Measurements from ENCODE around the gene PIAS3. TPM values are rescaled to one million over a fixed set of nuclear protein-coding genes. Genes with fewer than 3 reads are reported as not detected.

PIAS3 gene
- total RNA-seq, 1 donor from 2014 or later: 14.6 TPM

- H3K4me3 ChIP-seq: no peak overlapping the region
- no peaks in the 10 kb centered on the region for H3K27me3 ChIP-seq (ENCODE audit: low read depth)
- no peak overlapping the region for H3K27ac ChIP-seq (replicated peaks)
- DNase-seq: no peak
- H3K9me3 ChIP-seq (replicated peaks): no peaks in the 10 kb centered on the region
- H3K4me1 ChIP-seq: peaks cover 20% of the 10 kb centered on the region
- intact Hi-C loops (cut with micrococcal nuclease): no loop called here
- H3K36me3 ChIP-seq: no peaks in the 10 kb centered on the region
- no peak for TF ChIP-seq CTCF (IDR thresholded peaks at IDR 0.05; ENCODE audit: borderline replicate concordance)
Observed at GRCh38 chr1:145874646-145875045, 15.8 kb upstream of the PIAS3 start.

DNA sequence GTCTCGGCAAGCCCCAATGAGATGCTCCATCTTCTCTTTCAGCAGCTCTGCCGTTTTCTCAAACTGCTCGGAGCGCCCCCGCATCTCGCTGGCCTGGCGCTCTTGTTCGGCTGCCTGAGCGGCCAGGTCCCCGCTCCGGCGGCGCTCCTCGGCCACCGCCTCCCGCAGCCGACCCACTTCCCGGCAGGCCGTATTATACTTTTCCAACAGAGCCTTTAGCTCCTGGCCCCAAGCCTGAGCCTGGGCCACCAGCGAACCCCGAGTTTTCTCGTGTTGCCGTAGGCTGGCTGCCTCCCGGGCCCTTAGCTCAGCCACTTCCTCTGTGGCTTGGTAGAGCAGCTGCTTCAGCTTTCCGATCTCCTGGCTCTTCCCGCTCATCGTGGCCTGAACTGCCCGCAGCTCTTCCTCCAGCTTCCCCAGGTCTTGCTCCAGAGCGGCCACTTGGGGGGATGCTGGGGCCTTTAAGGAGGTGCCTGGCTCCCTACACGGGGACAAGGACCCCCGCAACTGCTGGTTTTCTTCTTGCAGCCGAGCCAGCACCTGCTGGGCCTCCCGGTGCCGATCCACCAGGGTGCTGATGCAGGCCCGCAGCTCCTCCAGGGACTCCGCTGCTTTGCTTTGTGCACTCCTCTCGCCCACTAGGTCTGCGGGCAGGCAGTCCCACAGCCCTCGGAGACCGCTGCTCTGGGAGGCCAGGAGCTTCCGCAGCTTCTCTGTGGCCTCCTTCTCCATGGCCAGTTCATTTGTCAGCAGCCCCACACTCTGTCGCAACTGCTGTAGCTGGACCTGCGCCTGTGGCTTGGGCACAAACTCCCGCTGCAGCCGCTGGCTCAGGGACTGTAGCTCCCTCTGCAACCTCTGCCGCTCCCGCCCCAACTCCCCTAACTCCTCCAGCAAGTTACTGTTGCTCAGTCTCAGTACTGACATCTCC lies 13.4 kb upstream of the PIAS3 start:
- no peaks in the 10 kb centered on the region for H3K9me3 ChIP-seq (replicated peaks)
- peak; percentile 66 for DNase-seq
- H3K4me3 ChIP-seq: peak overlapping the region; percentile 68
- peak overlapping the region; percentile 79 for H3K27ac ChIP-seq (replicated peaks)
- H3K4me1 ChIP-seq: peaks cover 20% of the 10 kb centered on the region
- TF ChIP-seq CTCF (IDR thresholded peaks at IDR 0.05; ENCODE audit: borderline replicate concordance): no peak
- H3K27me3 ChIP-seq (ENCODE audit: low read depth): no peaks in the 10 kb centered on the region
- no peaks in the 10 kb centered on the region for H3K36me3 ChIP-seq
- intact Hi-C loops (cut with micrococcal nuclease): no loop called here

DNA sequence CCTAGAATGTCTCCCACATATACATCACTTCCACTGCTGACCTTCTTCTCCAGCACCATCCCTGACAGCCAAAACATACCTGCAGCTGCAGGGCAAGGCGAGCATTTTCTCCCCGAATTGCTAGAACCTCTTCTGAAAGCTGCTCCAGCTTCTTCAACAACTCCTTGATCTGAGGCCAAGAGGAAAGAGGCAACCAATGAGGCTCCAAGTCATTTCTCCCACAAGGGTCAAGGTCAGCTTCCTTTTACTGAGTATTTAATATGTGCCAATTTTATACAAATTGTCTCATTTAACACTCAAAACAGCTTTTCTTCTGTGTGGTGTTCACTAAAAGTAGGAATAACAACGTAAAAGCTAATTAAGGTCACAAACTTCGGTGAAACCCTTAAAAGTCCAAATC lies 9.4 kb upstream of the PIAS3 start:
- Histone ChIP-seq H3K9me3 (replicated peaks) (no peaks in the 10 kb centered on the region), H3K4me1 (peaks cover 19% of the 10 kb centered on the region), H3K27me3 (ENCODE audit: low read depth) (no peaks in the 10 kb centered on the region), H3K27ac (replicated peaks) (no peak overlapping the region), H3K4me3 (no peak overlapping the region), H3K36me3 (no peaks in the 10 kb centered on the region)
- intact Hi-C loops (cut with micrococcal nuclease): no loop called here
- TF ChIP-seq CTCF (IDR thresholded peaks at IDR 0.05; ENCODE audit: borderline replicate concordance): no peak
- DNase-seq: no peak

DNA sequence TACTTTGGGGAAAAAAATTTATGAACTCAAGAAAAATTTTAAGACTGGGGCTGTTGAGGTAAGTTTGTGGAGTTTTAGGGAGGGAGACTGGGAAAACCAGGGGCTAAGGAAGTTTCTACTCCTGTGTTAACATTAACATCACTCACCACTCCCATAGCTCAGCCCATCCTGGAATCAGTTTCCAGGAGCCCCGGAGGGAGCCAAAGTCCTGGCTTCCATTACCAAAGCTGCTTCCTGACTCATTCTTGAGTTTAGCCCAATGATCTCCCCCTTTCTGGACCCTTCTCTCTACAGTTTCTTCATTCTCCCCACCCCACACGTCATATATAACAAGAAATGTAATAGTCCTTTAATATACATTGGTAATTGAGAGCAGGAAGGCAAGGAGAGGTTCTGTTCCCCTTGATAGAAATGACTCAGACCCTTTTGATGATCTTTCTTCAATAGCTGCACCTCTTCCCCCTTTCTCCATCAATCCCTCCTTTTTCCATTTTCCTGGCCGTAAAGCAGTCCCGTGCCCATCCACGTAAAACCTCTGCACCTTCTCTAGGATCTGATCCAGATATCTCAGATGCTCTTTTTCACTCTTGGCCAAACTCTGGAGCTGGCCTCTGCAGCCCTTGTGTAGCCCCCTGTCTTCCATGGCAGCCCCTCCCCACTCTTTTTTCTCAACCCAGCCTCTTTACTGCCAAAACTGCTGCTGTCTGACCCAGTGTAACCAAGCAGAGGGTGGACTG lies 4.6 kb upstream of the PIAS3 start:
- Histone ChIP-seq H3K4me3 (no peak overlapping the region), H3K4me1 (peaks cover 15% of the 10 kb centered on the region), H3K27ac (replicated peaks) (no peak overlapping the region), H3K36me3 (no peaks in the 10 kb centered on the region), H3K9me3 (replicated peaks) (no peaks in the 10 kb centered on the region), H3K27me3 (ENCODE audit: low read depth) (no peaks in the 10 kb centered on the region)
- TF ChIP-seq CTCF (IDR thresholded peaks at IDR 0.05; ENCODE audit: borderline replicate concordance): no peak
- no peak for DNase-seq
- intact Hi-C loops (cut with micrococcal nuclease): no loop called here

DNA sequence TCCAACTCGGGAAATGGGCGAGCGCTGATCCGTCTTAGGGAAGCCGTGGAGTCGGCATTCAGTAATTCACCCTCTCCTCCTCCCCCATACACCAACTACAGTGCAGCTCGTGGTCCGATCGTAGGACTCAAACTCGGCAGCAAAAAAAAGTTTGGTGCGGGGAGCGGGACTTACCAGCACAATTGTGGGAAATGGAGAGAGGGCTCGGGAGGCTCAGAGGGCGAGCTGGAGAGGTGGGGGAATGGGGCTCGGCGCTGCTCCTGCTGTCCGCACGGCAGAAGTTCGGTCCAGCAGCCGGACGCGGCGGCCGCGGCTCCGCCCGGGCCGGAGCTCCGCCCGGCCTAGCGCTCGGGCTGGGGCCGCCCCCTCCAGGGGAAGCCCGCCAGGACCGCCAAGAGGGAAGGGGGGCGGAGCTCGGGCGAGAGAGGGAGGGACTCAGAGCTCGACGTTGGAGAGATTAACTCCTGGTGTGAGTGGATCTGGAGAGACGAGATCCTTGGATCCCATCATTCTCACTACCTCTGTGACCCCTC lies 676 bp upstream of the PIAS3 start:
- Histone ChIP-seq H3K9me3 (replicated peaks) (no peaks in the 10 kb centered on the region), H3K4me3 (peak overlapping the region; percentile 89), H3K27ac (replicated peaks) (peak overlapping the region; percentile 94), H3K27me3 (ENCODE audit: low read depth) (no peaks in the 10 kb centered on the region), H3K36me3 (peaks cover 24% of the 10 kb centered on the region), H3K4me1 (peaks cover 32% of the 10 kb centered on the region)
- TF ChIP-seq CTCF (IDR thresholded peaks at IDR 0.05; ENCODE audit: borderline replicate concordance): peak; percentile 35
- intact Hi-C loops (cut with micrococcal nuclease): loop anchor here (10.0 kb wide), 2 partner anchors 55 to 105 kb away; partner anchors contain the start of genes ANKRD34A, ITGA10, PEX11B and POLR3GL
- DNase-seq: peak; percentile 94

Data from left ventricle myocardium inferior (tissue), 1 donor.